ENCODE results near the gene ZNF311.
"Not testable (repeated sequence)": the region's sequence is repeated elsewhere in the genome, so short reads cannot be mapped to it uniquely, and the experiment has no call there.

The ZNF311 gene

GRCh38 chr6:28982476-28983266 lies 22.4 kb downstream of the ZNF311 start:
- no peak for DNase-seq (ENCODE audit: low read depth)

- peak; percentile 84 for DNase-seq (ENCODE audit: low read depth)
Measured at GRCh38 chr6:28981833-28982475, 23.2 kb downstream of the ZNF311 start.

GRCh38 chr6:28981431-28981832 lies 23.7 kb downstream of the ZNF311 start:
- no peak for DNase-seq (ENCODE audit: low read depth)

GRCh38 chr6:28980852-28981430 lies 24.2 kb downstream of the ZNF311 start:
- DNase-seq (ENCODE audit: low read depth), result peak; percentile 75

- no peak for DNase-seq (ENCODE audit: low read depth)
Measured at GRCh38 chr6:28980137-28980851, 24.8 kb downstream of the ZNF311 start.

GRCh38 chr6:28979679-28980078 lies 25.4 kb downstream of the ZNF311 start:
- DNase-seq (ENCODE audit: low read depth), result no peak

- no peak for DNase-seq (ENCODE audit: low read depth)
Measured at GRCh38 chr6:28978959-28979561, 26.1 kb downstream of the ZNF311 start.

- DNase-seq (ENCODE audit: low read depth), result no peak
Measured at GRCh38 chr6:28978133-28978491, 27.0 kb downstream of the ZNF311 start.

- DNase-seq (ENCODE audit: low read depth), result no peak
Measured at GRCh38 chr6:28977341-28978132, 27.6 kb downstream of the ZNF311 start.

GRCh38 chr6:28976677-28977076 lies 28.4 kb downstream of the ZNF311 start:
- no peak for DNase-seq (ENCODE audit: low read depth)

GRCh38 chr6:28974505-28974904 lies 30.6 kb downstream of the ZNF311 start:
- no peak for DNase-seq (ENCODE audit: low read depth)

GRCh38 chr6:28970056-28970455 lies 35.1 kb downstream of the ZNF311 start:
- not testable (repeated sequence) for DNase-seq (ENCODE audit: low read depth)

GRCh38 chr6:28969129-28969528 lies 36.0 kb downstream of the ZNF311 start:
- no peak for DNase-seq (ENCODE audit: low read depth)

- no peak for DNase-seq (ENCODE audit: low read depth)
Measured at GRCh38 chr6:28968476-28968875, 36.6 kb downstream of the ZNF311 start.

- DNase-seq (ENCODE audit: low read depth), result no peak
Measured at GRCh38 chr6:28965706-28966105, 39.4 kb downstream of the ZNF311 start.

- no peak for DNase-seq (ENCODE audit: low read depth)
Measured at GRCh38 chr6:28960846-28961500, 44.1 kb downstream of the ZNF311 start.

GRCh38 chr6:28958561-28959243 lies 46.4 kb downstream of the ZNF311 start:
- not testable (repeated sequence) for DNase-seq (ENCODE audit: low read depth)

GRCh38 chr6:28957795-28958314 lies 47.3 kb downstream of the ZNF311 start:
- not testable (repeated sequence) for DNase-seq (ENCODE audit: low read depth)

- no peak for DNase-seq (ENCODE audit: low read depth)
Measured at GRCh38 chr6:28956331-28956730, 48.8 kb downstream of the ZNF311 start.

Measured in CMK (cell line).